SJSA1 (cell line): ENCODE data around the gene ACOX2. TPM values are rescaled to one million over a fixed set of nuclear protein-coding genes. Genes with fewer than 3 reads are reported as not detected.

Experiments used
- DNase-seq, 2 experiments: peaks; one replicate each; pipeline ENCODE4 v3.0.0-alpha.2; 2015 to 2020; ENCODE audit warnings: low spot score in 2 of 2, low read depth in 1 of 2
- H3K27ac ChIP-seq: fragments of 250-450 bp; sonication (Bioruptor Pico); 2 replicates; pipeline ENCODE4 v1.5.1; 2020; ENCODE audit warnings: mild to moderate bottlenecking, moderate library complexity
- H3K27me3 ChIP-seq: fragments of 250-450 bp; sonication (Bioruptor Pico); replicated peaks from 2 replicates; pipeline ENCODE4 v1.5.1; 2020; ENCODE audit warnings: mild to moderate bottlenecking, moderate library complexity
- H3K36me3 ChIP-seq: fragments of 250-450 bp; sonication (Bioruptor Pico); 2 replicates; pipeline ENCODE4 v1.5.1; 2020; ENCODE audit warnings: mild to moderate bottlenecking
- H3K4me1 ChIP-seq: fragments of 250-450 bp; sonication (Bioruptor Pico); replicated peaks from 2 replicates; pipeline ENCODE4 v1.6.1; 2021; ENCODE audit warnings: mild to moderate bottlenecking
- H3K4me3 ChIP-seq: fragments of 250-450 bp; sonication (Bioruptor Pico); 2 replicates; pipeline ENCODE4 v1.5.1; 2020; ENCODE audit warnings: mild to moderate bottlenecking
- H3K9me3 ChIP-seq: fragments of 250-450 bp; sonication (Bioruptor Pico); replicated peaks from 2 replicates; pipeline ENCODE4 v1.5.1; 2020; ENCODE audit warnings: mild to moderate bottlenecking
- total RNA-seq: library from RNA; depleted of rRNA; stranded (reverse); fragments of >200 nt; shearing (Covaris generic); gene quantifications from 2 replicates; pipeline ENCODE4 v1.2.3, GENCODE V29; 2014; rRNA removed

Gene ACOX2
- total RNA-seq = 0.41 and 1.3 TPM in 2 replicates

GRCh38 chr3:58536501-58537411 is at the start of gene ACOX2:
ACOX2 (minus strand) TSS chr3:58537190; CDS start chr3:58535106, 2,084 bp downstream.
- DNase-seq = no peak
- Histone ChIP-seq H3K27ac (no peak within 1 kb of the TSS), H3K36me3 (no peaks in the 10 kb centered on the region), H3K4me3 (no peak within 1 kb of the TSS), H3K9me3 (no peaks in the 10 kb centered on the region), H3K27me3 (no peaks in the 10 kb centered on the region; the same call in 1 of the 2 replicates), H3K4me1 (peaks cover 6% of the 10 kb centered on the region; the same call in 1 of the 2 replicates)

- no peak overlapping the region for H3K4me3 ChIP-seq
- peaks cover 4% of the 10 kb centered on the region for H3K4me1 ChIP-seq
- H3K36me3 ChIP-seq = no peaks in the 10 kb centered on the region
- no peak overlapping the region for H3K27ac ChIP-seq
- no peak for DNase-seq
- no peaks in the 10 kb centered on the region for H3K27me3 ChIP-seq
- H3K9me3 ChIP-seq = no peaks in the 10 kb centered on the region
Observed at GRCh38 chr3:58585994-58586393, 49.0 kb upstream of the ACOX2 start.

- Histone ChIP-seq H3K9me3 (no peaks in the 10 kb centered on the region), H3K4me1 (peaks cover 4% of the 10 kb centered on the region), H3K4me3 (peak overlapping the region; percentile 38), H3K27me3 (no peaks in the 10 kb centered on the region), H3K36me3 (no peaks in the 10 kb centered on the region), H3K27ac (no peak overlapping the region)
- DNase-seq = peak; percentile 47 to 75
Observed at GRCh38 chr3:58585005-58585786, 48.2 kb upstream of the ACOX2 start.

DNA sequence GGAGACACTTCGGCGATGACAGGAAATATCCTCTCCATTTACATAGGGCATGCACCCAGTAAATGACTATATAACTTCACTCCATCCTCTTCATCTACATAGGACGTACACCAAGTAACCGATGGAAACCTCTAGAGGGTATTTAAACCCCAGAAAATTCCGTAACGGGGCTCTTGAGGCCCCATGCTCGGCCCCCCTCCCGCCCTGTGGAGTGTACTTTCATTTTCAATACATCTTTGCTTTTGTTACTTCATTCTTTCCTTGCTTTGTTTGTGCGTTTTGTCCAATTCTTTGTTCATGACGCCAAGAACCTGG is 47.7 kb upstream of the ACOX2 start:
- Histone ChIP-seq H3K27ac (no peak overlapping the region), H3K36me3 (no peaks in the 10 kb centered on the region), H3K4me3 (peak overlapping the region; percentile 38), H3K27me3 (no peaks in the 10 kb centered on the region), H3K9me3 (no peaks in the 10 kb centered on the region), H3K4me1 (peaks cover 4% of the 10 kb centered on the region)
- no peak for DNase-seq

GRCh38 chr3:58581328-58582091 is 44.5 kb upstream of the ACOX2 start:
- no peak overlapping the region for H3K4me3 ChIP-seq
- H3K9me3 ChIP-seq = no peaks in the 10 kb centered on the region
- DNase-seq = no peak
- no peaks in the 10 kb centered on the region for H3K27me3 ChIP-seq
- H3K36me3 ChIP-seq = no peaks in the 10 kb centered on the region
- no peak overlapping the region for H3K27ac ChIP-seq
- H3K4me1 ChIP-seq = peaks cover 4% of the 10 kb centered on the region

DNA sequence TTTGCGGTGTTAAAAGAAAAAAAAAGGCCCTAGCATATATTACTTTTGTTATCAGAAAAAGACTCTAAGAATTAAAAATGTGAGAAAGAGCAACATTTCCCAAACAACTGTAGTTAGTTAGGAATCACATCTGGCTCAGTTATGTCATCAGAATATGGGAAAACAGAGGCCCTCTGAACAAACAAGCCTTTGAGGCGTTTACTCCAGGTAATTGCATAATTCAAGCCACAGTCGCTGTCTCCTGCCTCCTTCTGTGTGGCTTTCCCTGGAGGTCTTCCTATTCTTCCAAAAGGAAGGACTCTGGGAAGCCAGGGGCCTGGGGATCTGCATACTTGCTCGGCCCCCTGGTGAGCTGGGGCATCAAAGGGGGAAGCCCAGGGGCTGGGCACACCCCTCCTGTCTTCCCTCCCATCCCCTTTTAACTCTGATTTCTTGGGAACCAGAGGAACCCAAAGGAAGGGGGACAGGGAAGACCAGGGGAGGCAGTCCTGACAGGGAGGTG is 43.9 kb upstream of the ACOX2 start:
- H3K27ac ChIP-seq = no peak overlapping the region
- peaks cover 4% of the 10 kb centered on the region for H3K4me1 ChIP-seq
- no peak for DNase-seq
- no peaks in the 10 kb centered on the region for H3K9me3 ChIP-seq
- H3K27me3 ChIP-seq = no peaks in the 10 kb centered on the region
- no peak overlapping the region for H3K4me3 ChIP-seq
- no peaks in the 10 kb centered on the region for H3K36me3 ChIP-seq

DNA sequence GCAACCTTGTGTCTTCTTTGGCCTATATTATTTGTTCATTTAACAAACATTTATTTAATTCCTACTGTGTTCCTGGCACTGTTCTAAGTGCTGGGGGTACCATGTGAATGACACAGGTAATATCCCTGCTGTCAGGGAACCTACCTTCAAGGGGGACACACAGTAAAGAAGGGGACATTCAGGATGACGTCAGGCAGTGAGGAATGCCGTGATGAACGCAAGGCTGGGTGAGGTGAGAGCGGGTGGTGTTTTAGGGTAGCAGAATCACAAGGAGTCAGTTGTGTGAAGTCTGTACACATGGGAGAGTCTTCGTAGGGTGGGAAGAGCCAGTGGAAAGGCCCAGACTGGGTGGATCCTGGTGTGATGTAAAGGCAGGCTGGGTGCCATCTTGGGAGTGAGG is 41.9 kb upstream of the ACOX2 start:
- Histone ChIP-seq H3K27ac (no peak overlapping the region), H3K4me3 (no peak overlapping the region), H3K27me3 (no peaks in the 10 kb centered on the region), H3K4me1 (no peaks in the 10 kb centered on the region), H3K9me3 (no peaks in the 10 kb centered on the region), H3K36me3 (no peaks in the 10 kb centered on the region)
- no peak for DNase-seq

DNA sequence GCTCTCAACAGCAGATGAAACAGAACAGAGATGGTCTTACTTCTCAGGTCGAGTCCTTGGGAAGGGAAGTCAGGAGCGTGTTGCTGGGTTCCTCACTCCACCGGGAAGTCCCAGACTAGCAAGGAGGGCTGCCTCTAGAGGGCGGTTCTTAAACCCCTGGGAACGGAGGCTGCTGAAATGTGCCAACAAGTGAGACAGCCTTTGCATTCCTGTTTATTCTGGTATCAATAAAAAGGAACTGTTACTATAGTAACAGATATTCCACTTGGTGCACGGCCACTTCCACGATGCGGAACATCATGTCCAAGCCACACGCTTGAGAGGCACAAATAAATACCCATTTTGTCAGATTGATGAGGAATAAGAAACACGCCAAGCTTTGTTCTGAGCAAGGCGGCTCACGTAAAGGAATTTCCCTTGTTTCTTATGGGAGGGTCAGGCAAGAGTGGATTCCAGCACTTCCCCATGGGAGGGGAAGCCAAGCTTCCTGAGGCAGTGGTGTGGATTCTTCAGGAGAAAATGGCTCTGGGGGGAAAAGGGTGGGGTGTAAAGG is 40.4 kb upstream of the ACOX2 start, which contains the start of gene FAM107A:
Gene FAM107A (minus strand): TSS at position 123 of the 553 bp plus-strand sequence. CDS start 7,531 bp downstream, outside the sequence.
- Histone ChIP-seq H3K4me1 (no peaks in the 10 kb centered on the region), H3K4me3 (no peak within 1 kb of the TSS), H3K27ac (no peak within 1 kb of the TSS), H3K9me3 (no peaks in the 10 kb centered on the region), H3K36me3 (no peaks in the 10 kb centered on the region), H3K27me3 (no peaks in the 10 kb centered on the region)
- DNase-seq = no peak

DNA sequence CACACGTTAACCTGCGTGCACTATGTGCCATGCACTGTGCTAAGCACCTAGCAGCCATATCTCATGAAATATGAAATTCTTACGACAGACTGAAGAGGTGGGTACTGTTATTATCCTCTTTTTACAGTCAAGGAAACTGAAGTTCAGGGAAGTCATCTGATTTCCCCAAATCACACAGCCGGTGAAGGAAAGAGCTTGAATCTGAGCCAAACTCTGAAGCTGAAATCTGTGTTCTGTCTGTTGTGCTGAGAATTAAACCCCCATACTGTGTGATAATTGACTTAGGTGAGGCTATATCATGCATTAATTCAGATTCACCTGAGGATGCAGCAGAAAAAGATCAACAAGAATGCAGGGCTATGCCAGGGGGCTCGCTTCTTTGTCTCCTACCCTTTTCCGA is 39.7 kb upstream of the ACOX2 start:
- no peaks in the 10 kb centered on the region for H3K27me3 ChIP-seq
- H3K36me3 ChIP-seq = no peaks in the 10 kb centered on the region
- H3K4me3 ChIP-seq = no peak overlapping the region
- H3K4me1 ChIP-seq = no peaks in the 10 kb centered on the region
- H3K9me3 ChIP-seq = 0 out of 2 replicates have a peak, but pooled peaks cover 2% of the 10 kb centered on the region
- H3K27ac ChIP-seq = no peak overlapping the region
- no peak for DNase-seq

GRCh38 chr3:58575971-58576652 is 39.1 kb upstream of the ACOX2 start:
- Histone ChIP-seq H3K4me3 (no peak overlapping the region), H3K4me1 (no peaks in the 10 kb centered on the region), H3K27me3 (no peaks in the 10 kb centered on the region), H3K9me3 (0 out of 2 replicates have a peak, but pooled peaks cover 4% of the 10 kb centered on the region), H3K36me3 (no peaks in the 10 kb centered on the region), H3K27ac (no peak overlapping the region)
- DNase-seq = no peak

DNA sequence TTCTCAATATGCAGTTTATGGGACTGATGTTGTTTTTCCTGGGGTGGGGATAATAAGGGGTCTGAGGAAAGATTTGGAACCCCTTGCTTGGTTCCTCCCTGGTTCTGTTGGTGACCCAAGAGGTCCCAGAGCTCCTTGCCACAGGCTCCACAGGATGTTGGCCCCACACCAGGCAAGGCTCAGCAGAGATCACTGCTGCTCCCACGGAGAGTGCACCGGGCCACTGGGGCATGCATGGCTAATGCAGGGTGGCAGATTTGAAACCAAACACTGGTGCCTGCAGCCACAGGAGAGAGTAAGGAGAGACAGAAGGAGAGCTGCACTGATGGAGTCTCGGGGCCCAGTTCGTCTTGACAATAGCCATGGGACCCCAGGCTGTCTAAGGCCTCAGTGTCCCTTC is 37.7 kb upstream of the ACOX2 start:
- Histone ChIP-seq H3K36me3 (no peaks in the 10 kb centered on the region), H3K27me3 (no peaks in the 10 kb centered on the region), H3K9me3 (0 out of 2 replicates have a peak, but pooled peaks cover 4% of the 10 kb centered on the region), H3K4me3 (no peak overlapping the region), H3K27ac (no peak overlapping the region), H3K4me1 (no peaks in the 10 kb centered on the region)
- no peak for DNase-seq

- no peaks in the 10 kb centered on the region for H3K36me3 ChIP-seq
- no peak overlapping the region for H3K4me3 ChIP-seq
- no peaks in the 10 kb centered on the region for H3K4me1 ChIP-seq
- H3K9me3 ChIP-seq = 0 out of 2 replicates have a peak, but pooled peaks cover 4% of the 10 kb centered on the region
- no peak for DNase-seq
- H3K27ac ChIP-seq = no peak overlapping the region
- H3K27me3 ChIP-seq = no peaks in the 10 kb centered on the region
Observed at GRCh38 chr3:58574106-58574505, 37.1 kb upstream of the ACOX2 start.
